ENCODE results near the gene POU5F2.

Gene POU5F2, protein sequence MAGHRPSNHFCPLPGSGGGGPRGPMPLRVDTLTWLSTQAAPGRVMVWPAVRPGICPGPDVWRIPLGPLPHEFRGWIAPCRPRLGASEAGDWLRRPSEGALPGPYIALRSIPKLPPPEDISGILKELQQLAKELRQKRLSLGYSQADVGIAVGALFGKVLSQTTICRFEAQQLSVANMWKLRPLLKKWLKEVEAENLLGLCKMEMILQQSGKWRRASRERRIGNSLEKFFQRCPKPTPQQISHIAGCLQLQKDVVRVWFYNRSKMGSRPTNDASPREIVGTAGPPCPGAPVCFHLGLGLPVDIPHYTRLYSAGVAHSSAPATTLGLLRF

DNA sequence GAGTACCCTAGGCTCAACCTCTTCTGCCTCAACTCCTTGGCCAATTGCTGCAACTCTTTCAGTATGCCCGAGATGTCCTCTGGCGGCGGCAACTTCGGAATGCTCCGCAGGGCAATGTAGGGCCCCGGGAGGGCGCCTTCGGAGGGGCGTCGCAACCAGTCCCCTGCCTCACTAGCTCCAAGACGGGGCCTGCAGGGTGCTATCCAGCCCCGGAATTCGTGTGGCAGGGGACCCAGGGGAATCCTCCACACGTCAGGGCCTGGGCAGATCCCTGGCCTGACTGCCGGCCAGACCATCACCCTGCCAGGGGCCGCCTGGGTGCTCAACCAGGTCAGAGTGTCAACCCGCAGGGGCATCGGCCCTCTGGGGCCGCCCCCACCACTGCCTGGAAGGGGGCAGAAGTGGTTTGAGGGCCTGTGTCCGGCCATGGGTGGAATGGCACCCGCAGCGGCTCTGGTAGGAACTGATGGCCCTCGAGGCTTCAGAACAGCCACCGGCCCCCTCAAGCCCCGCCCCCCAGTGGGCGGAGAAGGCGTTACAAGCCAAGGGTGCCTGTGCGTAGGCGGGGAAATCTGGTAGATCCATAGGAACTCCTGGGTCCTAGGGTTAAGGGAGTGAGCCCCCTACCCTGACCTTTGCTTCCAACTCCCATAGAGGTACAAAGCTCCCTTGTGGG is at the start of gene POU5F2:
POU5F2 (minus strand) TSS at position 465 of the 676 bp plus-strand sequence; CDS start at position 428, 37 bp downstream.
- no peak for DNase-seq

DNA sequence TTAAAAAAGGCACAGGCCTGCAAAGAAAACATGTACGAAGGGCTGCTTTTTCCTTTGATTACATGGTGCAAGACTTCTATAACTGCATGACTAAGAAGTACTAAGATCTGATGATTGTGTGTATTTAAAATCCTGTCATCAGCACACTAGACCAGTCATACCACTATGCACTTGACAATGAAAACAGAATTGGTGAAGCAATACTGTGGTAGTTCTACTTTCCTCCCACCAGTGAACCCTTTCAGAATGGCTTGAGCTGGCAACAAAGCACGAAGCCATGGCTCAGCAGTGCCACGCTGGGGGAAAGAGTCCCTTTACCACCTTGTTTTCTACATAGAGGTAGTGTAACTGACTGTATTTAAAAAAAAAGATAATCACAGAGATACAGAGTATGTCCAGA is 49.0 kb upstream of the POU5F2 start:
- no peak for DNase-seq

DNA sequence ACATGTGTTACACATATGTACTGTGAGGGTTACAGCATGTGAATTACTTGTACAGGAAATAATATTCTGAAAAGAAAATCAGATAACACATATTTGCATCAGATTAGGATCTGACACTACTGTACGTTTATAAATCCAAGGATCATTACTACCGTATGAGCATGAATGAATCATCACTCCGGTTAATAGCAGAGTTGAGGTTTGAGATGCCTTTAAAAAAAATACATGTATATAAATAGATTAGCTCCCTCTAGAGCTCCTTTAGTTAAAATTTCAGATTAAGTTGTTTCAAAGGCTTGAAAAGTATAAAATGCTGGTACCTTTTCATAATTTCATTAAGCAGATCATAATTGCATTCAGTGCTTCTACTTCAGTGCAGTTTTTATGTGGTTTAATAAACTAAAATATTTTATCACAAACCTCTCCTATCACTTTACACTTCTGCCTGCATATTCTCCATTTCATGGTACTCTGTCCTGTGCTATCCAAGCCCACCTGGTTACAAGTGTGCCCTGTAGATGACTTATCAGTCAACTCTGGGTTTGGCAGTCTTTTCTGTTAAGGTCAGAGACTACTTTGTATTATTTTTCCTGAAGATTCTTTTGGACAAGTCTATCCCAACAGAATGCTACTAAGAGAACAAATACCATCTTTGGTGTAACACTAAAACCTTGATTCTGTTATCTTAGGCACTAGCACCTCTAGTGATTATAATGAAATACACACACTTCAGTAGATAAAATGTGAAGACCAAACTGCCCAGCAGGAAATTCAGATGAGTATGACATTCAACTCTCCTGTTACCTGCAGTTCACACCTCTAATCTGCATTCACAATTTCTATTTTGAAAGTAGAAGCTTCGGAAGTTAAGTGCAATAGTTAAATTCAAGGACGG is 48.0 kb upstream of the POU5F2 start:
- no peak for DNase-seq

DNA sequence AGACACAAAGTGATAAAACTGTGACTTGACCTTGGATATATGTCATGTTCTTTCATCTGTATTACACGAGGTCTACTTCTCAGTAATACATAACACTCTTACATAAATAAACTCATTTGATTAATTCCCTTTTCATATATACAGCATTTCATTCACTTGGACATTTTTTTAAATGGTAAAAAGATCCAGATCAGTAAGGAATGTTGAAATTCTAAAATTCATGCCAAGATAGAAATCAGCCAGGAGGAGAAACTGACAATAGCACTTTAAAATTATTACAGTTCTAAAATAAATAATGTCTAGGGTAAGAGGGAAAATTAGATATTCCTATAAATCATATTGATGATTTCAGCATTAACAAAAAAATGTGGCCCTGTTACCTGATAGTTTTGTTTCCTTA is 46.2 kb upstream of the POU5F2 start:
- no peak for DNase-seq

DNA sequence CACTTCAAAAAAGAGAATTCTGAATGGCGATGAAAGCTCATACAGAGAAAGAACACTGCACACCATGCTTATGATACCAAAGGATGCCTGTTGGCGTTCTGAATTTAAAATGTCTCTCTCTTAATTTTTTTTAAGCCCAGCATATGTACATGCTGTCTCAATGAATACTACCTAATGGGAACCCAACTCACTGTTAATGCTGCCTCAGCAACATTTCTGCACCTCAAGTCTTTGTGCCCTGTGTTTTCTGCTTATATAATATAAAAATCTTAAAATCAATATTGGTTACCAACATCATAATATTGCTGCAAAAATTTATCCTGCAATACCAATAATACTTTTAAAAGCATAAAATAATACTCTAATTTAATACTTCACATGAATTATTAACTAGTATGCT is 44.1 kb upstream of the POU5F2 start:
- no peak for DNase-seq

DNA sequence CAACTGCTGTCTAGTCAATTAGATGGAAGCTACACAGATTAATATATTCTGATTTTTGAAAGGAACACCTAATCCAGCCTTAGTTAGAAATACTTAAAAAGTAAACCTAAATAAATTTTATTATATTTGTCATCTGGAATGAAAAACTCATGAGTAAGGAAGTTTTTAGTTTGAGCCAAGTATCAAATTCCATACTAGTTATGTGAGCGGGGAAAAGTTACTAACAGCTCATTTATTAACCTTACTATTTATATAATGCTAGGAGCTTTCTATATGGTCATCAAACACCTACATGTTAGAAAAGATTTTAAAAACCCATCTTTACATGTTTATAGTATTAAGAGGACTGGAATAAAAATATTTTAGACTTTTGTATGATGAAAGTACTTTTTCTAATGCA is 41.6 kb upstream of the POU5F2 start:
- no peak for DNase-seq

DNA sequence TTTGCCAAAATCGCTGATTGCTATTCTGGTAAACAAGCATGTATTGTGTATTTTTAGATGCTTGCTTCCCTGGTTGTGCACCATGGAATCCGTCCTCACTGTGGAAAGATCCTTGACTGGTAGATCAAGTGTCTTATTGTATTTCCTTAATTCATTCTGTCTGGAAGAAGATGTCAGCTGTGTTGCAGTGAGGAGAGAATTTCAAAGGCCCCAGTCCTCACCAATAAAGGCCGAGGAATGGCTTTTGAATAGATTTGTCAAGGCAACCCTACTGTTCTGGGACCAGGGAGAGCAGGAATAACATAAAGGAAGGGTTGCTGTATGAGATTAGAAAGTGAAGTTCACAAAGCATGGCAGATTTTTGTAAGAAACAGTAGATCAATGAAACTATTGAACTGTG is 36.2 kb upstream of the POU5F2 start:
- DNase-seq = no peak

DNA sequence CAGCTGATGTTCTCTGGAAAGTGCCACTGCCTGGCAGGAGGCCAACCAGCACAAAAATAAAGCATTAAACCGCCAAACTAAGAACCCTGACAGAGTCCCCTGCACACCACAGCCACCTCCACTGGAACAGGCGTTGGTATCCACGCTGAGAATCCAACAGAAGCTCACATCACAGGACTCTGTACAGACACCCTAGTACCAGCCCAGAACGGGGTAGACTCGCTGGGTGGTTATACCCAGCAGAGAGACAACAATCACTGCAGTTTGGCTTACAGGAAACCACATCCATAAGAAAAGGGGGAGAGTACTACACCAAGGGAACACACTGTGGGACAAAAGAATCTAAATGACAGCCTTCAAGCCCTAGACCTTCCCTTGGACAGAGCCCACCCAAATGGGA is 15.0 kb upstream of the POU5F2 start:
- DNase-seq = no peak

DNA sequence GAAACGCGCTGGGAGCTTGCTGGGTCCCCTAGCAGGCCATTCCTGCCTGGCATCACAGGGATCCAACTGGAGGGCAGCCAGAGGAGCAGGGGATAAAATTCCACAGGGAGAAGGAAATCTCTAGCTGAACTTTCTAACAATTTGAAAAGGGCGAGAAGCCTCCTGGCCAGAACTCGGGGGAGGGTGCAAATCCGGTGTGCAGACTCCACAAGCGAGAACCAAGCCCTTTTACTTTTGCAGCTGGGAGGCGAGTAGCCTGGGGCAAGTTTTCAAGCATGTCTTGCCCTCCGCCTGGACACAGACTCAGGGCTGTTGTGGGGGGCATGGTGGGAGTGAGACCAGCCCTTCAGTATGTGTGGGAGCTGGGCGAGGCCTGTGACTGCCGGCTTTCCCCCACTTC is 14.3 kb upstream of the POU5F2 start:
- no peak for DNase-seq

DNA sequence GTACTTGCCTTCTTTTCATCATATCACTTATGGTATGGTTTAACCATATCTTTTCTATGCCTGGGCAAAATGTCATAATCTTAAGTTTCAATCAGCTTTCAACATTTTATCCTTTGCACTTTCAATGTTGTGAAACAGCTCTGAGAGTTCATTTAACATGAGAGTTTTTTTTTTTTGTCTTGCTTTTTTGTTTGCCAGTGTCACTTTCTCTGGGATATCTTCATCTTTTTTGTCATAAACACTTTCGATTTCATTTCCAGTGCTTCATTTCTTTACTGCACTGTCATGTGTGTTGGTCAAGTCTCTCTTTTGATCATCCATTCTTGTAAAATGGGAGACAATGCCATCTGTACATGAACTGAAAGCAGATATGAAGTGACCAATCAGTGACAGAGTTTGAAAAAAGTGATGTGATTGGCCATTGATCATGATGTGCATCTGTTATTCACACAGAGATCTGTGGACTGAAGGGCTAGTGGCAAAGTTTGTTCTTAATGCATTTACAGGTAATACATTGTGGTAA is 7.5 kb upstream of the POU5F2 start:
- peak; percentile 22 for DNase-seq

DNA sequence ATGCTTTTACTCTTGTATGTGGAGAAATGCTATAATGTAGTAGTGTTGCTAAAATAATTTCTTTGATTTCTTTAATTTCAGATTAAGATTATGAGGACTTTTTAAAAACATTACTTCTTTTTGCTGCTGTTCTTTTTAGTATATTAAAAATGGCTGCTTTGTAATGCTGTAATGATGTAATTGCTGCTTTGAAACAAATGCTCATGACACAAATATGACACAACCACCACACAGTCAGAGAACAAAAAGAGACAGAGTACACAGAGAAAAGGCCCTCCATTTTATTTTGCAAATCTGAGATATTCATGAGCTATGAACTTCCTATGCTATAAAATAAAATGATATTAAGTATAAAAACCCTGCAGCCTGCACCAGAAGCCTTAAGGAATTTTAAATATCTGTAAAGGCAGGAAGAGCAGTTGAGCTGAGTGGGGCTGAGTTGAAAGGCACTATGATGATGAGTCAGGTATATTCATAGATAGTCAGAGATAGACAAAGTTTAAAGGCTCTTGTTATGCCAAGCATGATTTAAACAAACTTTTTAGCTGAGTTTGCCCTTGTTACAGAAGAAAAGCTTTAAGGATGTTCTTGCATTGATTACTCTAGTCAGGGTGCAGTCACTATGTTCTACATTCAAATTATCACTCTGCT is 5.1 kb upstream of the POU5F2 start:
- no peak for DNase-seq

DNA sequence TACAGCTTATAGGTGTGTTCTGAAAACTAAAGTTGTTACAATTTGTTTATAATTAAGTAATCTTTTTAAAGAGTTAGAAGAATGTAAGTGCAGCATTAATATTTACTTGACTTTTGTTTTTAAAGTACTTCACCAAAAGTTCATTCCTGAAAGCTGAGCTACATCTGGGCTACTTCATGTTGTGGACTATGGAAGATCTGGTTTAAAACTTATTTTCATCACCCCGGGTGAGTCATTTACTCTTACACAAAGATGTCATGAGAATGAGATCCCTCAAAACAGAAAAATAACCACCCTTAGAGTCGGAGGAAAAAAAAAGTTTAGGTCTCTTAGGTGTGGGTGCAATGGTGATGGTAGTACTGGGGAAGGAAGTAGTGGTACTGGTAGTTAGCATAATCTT is 5.1 kb downstream of the POU5F2 start:
- no peak for DNase-seq

DNA sequence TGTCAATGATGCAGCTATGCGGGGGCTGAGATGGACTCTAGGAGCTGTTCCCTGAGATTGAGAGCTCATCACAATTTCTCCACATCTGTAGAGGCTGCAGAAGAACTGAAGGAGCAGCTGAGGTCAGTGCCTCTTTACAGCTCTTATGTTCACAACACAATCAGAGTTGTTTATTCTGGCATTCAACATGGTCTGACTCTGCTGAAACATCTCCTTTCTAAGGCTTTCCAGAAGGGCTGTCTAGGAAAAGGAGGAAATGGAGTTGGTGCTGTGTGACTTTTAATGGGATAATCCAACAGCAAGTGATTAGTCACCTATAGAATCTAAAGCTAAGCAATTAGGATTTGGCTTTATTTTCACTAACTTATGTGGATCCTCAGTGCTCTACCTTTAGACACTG is 6.0 kb downstream of the POU5F2 start:
- DNase-seq = no peak

DNA sequence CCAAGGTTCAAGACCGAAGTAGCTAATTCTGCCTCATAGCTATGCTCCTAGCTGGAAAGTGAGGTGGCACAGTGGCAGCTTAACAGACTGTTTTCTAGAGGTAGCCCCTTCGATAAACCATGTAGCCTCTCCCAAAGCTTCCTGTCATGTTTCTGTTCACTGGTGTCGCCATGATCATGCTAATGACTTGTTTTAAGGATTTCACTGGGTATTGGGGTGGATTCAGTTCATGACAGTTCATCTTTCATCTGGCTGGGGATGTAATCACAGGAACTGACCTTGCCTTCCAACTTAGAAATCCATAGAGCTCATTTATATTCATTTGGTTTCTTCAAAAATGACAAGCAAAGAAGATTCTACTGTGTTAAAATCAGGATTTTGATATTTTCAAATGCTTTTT is 9.4 kb downstream of the POU5F2 start:
- no peak for DNase-seq

DNA sequence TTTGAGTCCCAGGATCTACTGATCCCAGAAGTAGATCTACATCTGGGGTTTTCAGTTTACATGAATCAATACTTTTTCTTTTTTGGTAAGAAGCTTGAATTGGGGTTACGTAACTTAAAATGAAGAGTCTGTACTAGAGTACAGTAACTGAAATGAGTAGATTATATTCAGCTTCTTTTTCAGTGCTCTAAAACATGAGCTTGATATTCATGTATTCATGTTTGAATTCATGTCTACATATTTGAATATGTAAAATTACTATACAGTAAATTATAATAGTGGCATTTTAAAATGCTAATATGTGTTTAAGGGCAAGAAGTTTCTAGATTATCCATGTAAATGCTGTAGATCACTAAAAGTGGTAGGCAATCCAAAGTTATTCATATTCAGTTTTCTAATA is 14.8 kb downstream of the POU5F2 start:
- no peak for DNase-seq

DNA sequence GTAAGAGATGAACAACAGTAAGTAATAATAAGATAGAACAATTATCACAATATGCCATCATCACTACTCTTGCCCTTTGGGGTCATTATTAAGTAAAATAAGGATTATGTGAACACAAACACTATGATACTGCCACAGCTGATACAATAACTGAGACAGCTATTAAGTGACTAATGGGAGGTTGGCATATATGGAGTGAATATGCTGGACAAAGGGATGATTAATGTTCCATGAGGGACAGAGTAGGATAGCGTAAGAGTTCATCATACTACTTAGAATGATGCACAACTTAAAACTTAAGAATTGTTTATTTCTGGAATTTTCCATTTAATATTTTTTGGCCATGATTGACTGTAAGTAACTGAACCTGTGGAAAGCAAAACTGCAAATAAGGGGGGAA is 16.6 kb downstream of the POU5F2 start:
- DNase-seq = no peak

DNA sequence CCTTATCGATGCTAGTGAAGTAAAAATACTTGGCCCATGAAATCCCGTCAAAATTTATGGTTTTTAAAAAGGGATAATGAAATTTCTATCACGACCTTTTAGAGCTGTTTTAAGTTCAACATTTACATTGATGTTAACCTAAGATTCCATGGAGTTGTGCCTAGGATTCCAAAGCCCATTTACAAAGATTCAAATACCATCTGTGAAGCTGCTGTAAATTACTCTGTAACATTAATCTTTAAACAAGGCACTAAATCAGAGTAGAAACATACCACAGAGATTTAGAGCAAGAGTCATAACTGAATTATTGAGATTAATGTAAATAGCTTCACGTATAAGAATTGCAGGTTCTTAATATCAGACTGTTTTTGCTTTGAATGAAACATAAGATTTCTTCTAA is 17.7 kb downstream of the POU5F2 start:
- DNase-seq = no peak

DNA sequence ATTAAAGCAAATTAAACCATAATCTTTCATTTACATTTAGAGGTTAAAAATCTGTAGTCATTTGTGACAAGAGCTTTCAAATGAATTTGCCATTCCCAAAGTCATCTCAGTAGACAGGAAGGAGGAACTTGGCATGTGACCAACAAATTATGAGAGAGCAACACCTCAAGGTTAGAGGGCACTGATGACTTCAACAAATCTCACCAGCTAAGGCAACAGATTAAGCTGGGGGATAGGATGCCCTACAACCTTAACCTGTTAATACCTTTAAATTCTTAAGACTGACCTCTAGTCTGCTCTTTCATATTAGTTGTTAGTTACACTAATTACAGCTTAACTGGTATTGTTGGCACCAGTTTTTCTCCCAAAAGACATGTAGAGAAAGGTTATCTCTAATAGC is 18.4 kb downstream of the POU5F2 start:
- DNase-seq = no peak

DNA sequence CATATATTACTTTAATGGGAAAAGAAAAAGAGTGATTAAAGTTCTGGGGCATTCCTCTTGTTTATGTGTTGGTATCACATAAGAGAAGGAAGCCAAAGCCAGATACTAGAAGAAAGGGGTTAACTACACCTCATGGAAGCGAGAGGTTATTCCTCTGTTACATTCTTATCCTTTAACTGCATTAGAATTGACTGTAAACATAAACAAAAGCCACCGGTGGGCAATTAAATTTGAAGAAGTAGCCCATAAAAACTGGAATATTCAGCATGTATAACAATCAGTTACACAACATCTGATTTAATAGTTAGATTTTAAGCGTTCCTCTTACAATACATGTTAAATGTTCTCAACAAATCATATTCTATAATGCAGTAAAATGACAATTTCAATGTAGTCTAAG is 18.8 kb downstream of the POU5F2 start:
- DNase-seq = no peak

DNA sequence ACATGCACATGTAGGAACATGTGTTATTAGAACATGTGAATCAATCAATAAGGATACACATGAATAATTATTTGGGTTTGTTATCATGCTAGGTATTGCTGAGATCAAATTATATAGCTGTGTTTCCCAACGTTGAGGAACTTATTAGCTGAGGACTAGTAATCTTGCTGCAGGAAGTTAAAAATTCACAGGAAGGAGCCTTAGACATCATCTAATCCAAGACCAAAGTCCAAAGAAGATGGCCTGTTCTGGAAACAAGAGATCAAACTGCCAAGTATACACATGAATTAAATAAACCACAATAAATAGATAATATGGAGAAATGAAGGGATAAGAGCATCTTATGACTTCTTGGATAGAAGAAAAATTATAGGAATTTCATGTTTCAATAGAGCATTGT is 19.9 kb downstream of the POU5F2 start:
- DNase-seq = no peak

DNA sequence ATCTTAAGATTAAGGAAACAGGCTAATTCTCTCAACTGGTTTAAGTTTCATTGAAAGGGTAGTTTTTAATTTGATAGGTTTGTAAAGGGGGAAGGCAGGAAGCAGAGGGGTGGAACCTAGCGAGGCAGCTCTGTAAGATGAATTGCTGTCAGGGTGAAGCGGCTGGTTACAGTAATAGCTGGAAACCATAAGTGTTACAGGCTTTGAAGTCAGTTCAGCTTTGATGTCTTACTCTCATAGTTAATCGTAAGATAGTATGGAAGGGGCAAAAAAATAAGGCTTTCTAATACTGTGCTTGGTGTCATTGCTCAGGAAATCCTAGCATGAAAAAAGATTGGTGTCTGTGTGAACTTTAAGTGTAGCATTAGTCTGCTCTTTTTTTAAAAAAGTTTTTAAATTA is 20.3 kb downstream of the POU5F2 start:
- peak; percentile 28 for DNase-seq

DNA sequence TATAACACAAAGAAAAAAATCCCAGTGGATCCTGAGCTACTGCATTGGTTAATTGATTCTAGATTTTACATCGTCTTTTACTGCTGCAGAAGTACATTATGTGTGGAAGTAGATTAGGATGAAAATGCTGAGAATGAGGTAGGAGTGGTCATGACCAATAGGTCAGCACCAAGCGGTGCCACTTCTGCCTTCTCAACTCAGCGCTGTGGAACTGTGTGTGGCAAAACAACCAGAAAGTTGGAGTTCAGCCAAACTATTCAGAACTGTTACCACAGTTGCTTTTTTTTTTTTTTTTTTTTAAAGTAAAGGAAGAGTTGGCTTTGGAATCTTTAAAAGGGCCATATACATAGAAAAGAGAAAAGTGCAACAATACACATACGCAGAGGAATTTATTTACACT is 24.2 kb downstream of the POU5F2 start:
- DNase-seq = no peak

DNA sequence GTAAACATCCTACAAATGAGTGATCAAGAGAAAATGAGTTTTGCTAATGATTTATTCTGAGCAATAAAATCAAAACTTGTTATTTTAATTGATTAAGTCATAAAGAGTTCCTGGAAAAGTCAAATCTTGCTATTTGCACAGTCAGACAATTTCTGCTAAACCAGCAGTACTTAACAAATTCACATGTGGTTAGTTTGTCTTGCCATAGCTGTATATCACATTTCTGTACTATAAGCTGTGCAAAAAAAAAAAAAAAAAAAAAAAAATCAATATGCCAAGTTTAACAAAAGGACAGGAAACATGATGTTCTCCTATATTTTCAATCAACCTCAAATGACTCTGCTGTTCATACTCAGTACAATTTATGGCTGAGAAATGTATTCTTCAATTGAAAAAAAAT is 24.9 kb downstream of the POU5F2 start:
- no peak for DNase-seq
